ENCODE data around the gene ANKLE2. TPM values are rescaled to one million over a fixed set of nuclear protein-coding genes. Genes with fewer than 3 reads are reported as not detected.

Gene ANKLE2
- polyA plus RNA-seq, 1 donor from 2014 or later: 72.3 TPM

DNA sequence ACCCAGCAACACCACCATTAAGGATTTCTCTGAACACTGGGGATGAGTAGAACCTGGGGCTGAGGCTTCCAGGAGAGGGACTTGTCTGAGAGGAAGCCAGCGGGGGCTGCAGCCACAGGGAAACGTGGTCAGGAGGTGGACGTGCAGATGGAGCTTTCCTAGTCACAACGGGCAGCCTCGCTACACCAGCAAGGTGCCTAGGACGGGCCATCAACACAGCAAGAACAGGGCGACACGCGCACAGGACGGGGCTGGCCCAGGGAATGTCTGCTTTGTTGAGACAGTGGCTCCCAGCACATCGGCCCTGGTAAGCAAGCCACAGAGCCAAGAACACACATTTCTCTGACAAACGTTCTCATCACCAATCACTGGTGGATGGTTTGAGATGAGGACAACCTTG is 25.3 kb downstream of the ANKLE2 start:
- TF ChIP-seq, protein P1, sequence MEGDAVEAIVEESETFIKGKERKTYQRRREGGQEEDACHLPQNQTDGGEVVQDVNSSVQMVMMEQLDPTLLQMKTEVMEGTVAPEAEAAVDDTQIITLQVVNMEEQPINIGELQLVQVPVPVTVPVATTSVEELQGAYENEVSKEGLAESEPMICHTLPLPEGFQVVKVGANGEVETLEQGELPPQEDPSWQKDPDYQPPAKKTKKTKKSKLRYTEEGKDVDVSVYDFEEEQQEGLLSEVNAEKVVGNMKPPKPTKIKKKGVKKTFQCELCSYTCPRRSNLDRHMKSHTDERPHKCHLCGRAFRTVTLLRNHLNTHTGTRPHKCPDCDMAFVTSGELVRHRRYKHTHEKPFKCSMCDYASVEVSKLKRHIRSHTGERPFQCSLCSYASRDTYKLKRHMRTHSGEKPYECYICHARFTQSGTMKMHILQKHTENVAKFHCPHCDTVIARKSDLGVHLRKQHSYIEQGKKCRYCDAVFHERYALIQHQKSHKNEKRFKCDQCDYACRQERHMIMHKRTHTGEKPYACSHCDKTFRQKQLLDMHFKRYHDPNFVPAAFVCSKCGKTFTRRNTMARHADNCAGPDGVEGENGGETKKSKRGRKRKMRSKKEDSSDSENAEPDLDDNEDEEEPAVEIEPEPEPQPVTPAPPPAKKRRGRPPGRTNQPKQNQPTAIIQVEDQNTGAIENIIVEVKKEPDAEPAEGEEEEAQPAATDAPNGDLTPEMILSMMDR (IDR thresholded peaks at IDR 0.05; ENCODE audit: poor library complexity, severe bottlenecking): no peak
- Histone ChIP-seq H3K27ac (ENCODE audit: low read length) (no peak overlapping the region), H3K79me2 (replicated peaks; ENCODE audit: insufficient read depth, low read length) (no peaks in the 10 kb centered on the region), H3K9ac (ENCODE audit: low read length) (no peak overlapping the region), H4K20me1 (ENCODE audit: insufficient read depth) (no peaks in the 10 kb centered on the region), H3K4me3 (ENCODE audit: low read length) (no peak overlapping the region), H3K36me3 (ENCODE audit: insufficient read depth, low read length) (peaks cover 6% of the 10 kb centered on the region), H3K9me3 (ENCODE audit: low read length) (no peaks in the 10 kb centered on the region), H3K4me2 (ENCODE audit: low read length) (no peak overlapping the region), H2AFZ (ENCODE audit: low read depth, low read length) (no peak overlapping the region), H3K27me3 (ENCODE audit: insufficient read depth, low read depth, low read length) (no peaks in the 10 kb centered on the region), H3K9me2 (ENCODE audit: insufficient read depth, low read length) (no peaks in the 10 kb centered on the region), H3F3A (ENCODE audit: insufficient read depth, low read length, poor library complexity, severe bottlenecking) (no peaks in the 10 kb centered on the region)

DNA sequence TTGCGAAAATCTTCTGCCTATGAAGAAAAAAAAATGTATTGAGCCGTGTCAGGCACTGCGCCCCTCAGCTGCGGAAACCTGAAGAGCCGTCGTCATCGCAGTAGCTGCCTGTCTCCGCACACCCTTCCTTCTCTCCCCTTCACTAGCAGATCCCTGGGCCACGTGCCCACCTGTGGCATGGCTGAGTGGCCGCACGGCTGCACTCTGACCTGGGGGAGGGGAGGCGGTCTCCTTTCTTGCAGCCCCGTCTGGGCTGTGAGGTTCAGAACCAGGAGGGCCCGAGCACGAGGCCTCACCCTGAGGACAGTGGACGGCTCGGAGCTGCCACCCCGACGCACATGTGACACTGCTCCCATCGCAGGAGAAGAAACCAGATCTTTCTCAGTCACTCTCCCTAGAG is 26.1 kb downstream of the ANKLE2 start:
- Histone ChIP-seq H3K27ac (ENCODE audit: low read length) (no peak overlapping the region), H2AFZ (ENCODE audit: low read depth, low read length) (no peak overlapping the region), H3K4me2 (ENCODE audit: low read length) (no peak overlapping the region), H3K9me2 (ENCODE audit: insufficient read depth, low read length) (no peaks in the 10 kb centered on the region), H3K9me3 (ENCODE audit: low read length) (no peaks in the 10 kb centered on the region), H3K9ac (ENCODE audit: low read length) (no peak overlapping the region), H3K79me2 (replicated peaks; ENCODE audit: insufficient read depth, low read length) (no peaks in the 10 kb centered on the region), H3K36me3 (ENCODE audit: insufficient read depth, low read length) (peaks cover 6% of the 10 kb centered on the region), H3F3A (ENCODE audit: insufficient read depth, low read length, poor library complexity, severe bottlenecking) (no peaks in the 10 kb centered on the region), H3K27me3 (ENCODE audit: insufficient read depth, low read depth, low read length) (no peaks in the 10 kb centered on the region), H3K4me3 (ENCODE audit: low read length) (no peak overlapping the region), H4K20me1 (ENCODE audit: insufficient read depth) (no peaks in the 10 kb centered on the region)
- TF ChIP-seq EP300 (conservative IDR thresholded peaks at IDR 0.05; ENCODE audit: poor library complexity, severe bottlenecking) (no peak), EZH2 (IDR thresholded peaks at IDR 0.05; ENCODE audit: borderline replicate concordance, insufficient read depth, low read length, poor library complexity, severe bottlenecking) (no peak), TAF1 (IDR thresholded peaks at IDR 0.05; ENCODE audit: low read depth) (no peak), RAD21 (conservative IDR thresholded peaks at IDR 0.05) (no peak), SMC3 (conservative IDR thresholded peaks at IDR 0.05; ENCODE audit: poor library complexity) (no peak), MXI1 (conservative IDR thresholded peaks at IDR 0.05; ENCODE audit: poor library complexity, severe bottlenecking) (no peak), POLR2AphosphoS5 (IDR thresholded peaks at IDR 0.05) (no peak)
- TF ChIP-seq, protein P2, sequence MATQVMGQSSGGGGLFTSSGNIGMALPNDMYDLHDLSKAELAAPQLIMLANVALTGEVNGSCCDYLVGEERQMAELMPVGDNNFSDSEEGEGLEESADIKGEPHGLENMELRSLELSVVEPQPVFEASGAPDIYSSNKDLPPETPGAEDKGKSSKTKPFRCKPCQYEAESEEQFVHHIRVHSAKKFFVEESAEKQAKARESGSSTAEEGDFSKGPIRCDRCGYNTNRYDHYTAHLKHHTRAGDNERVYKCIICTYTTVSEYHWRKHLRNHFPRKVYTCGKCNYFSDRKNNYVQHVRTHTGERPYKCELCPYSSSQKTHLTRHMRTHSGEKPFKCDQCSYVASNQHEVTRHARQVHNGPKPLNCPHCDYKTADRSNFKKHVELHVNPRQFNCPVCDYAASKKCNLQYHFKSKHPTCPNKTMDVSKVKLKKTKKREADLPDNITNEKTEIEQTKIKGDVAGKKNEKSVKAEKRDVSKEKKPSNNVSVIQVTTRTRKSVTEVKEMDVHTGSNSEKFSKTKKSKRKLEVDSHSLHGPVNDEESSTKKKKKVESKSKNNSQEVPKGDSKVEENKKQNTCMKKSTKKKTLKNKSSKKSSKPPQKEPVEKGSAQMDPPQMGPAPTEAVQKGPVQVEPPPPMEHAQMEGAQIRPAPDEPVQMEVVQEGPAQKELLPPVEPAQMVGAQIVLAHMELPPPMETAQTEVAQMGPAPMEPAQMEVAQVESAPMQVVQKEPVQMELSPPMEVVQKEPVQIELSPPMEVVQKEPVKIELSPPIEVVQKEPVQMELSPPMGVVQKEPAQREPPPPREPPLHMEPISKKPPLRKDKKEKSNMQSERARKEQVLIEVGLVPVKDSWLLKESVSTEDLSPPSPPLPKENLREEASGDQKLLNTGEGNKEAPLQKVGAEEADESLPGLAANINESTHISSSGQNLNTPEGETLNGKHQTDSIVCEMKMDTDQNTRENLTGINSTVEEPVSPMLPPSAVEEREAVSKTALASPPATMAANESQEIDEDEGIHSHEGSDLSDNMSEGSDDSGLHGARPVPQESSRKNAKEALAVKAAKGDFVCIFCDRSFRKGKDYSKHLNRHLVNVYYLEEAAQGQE (IDR thresholded peaks at IDR 0.05; ENCODE audit: borderline replicate concordance): no peak
- TF ChIP-seq, protein P1 (IDR thresholded peaks at IDR 0.05; ENCODE audit: poor library complexity, severe bottlenecking): no peak

Measured in neural cell (in vitro differentiated cells).